Measurements from ENCODE around the gene FYN. TPM values are rescaled to one million over a fixed set of nuclear protein-coding genes. Genes with fewer than 3 reads are reported as not detected.

The FYN gene
- total and polyA plus RNA-seq, 10 of the 15 experiments (the other 5 are each of a cell fraction or from before 2014, with no cell fraction given): 51.4 to 247 (median 138) TPM

DNA sequence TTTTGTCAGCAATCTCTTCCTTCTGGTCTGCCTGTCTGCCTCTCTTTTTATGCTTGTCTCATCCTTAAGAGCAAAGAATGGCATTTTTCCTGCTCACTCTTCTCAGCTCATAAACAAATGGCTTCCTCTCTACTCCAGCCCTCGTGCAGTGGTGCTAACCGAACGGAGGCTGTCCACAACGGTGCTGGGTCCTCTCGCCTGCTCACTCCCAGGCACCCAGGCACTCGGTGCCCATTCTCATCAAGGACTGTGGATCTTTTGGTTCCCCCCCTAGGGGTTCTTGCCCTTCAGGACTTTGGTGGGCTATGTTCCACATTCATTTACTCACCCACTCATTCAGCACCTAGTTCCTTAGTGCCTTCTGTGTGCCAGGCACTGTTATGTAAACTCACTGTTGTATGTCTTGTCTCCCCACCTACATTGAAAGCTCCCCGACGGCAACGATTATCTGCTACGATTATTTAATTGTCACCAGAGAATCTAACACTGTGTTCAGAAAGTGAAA, 113.9 kb downstream of the FYN start:
- Histone ChIP-seq H4K20me1 (ENCODE audit: control insufficient read depth, insufficient read depth) (no peaks in the 10 kb centered on the region), H3K27me3 (replicated peaks in 1 of 2; ENCODE audit: control insufficient read depth in 2 of 2, insufficient read depth in 2 of 2, low read length in 1 of 2) (no peaks in the 10 kb centered on the region), H3K79me2 (ENCODE audit: control insufficient read depth, insufficient read depth, low read length) (peaks cover 60% of the 10 kb centered on the region), H3K4me3 (no peak overlapping the region), H3K36me3 (ENCODE audit: control insufficient read depth in 2 of 2, insufficient read depth in 2 of 2, low read length in 1 of 2) (peaks cover 5 to 17% of the 10 kb centered on the region in 2 experiments; a peak in 3 of 4 replicates), H3K4me2 (ENCODE audit: control insufficient read depth, insufficient read depth) (no peak overlapping the region), H3K27ac (ENCODE audit: control insufficient read depth, insufficient read depth) (no peak overlapping the region), H3K9me3 (replicated peaks; ENCODE audit: control insufficient read depth, insufficient read depth, low read length) (no peaks in the 10 kb centered on the region; the same call in 2 of the 3 replicates), H3K4me1 (ENCODE audit: control insufficient read depth, insufficient read depth, low read length) (peaks cover 44% of the 10 kb centered on the region), H2AFZ (ENCODE audit: control insufficient read depth, low read depth, low read length) (no peak overlapping the region), H3K9ac (ENCODE audit: control insufficient read depth, insufficient read depth, low read length) (no peak overlapping the region)
- FAIRE-seq: no peak
- RAD21 ChIA-PET (ENCODE audit: unreplicated experiment): interaction anchor here (0.9 to 1.1 kb wide), 2 partner anchors 35 to 37 kb away, joined by 3 read pairs; no protein-coding TSS in a partner anchor
- WGBS (ENCODE audit: insufficient coverage, insufficient replicate concordance, low lambda C conversion rate, missing lambda C conversion rate): 84% methylated on average over 10 of the region's 10 CpGs
- POLR2A ChIA-PET: interaction anchor here (6.2 kb wide), 1 partner anchor 19 kb away, joined by 69 read pairs; no protein-coding TSS in a partner anchor
- CTCF ChIA-PET: interaction anchor here (0.9 kb wide), 1 partner anchor 284 kb away, joined by 3 read pairs; no protein-coding TSS in a partner anchor
- DNase-seq (ENCODE audit: low read depth, low spot score): no peak
- TF ChIP-seq IKZF2 (IDR thresholded peaks at IDR 0.05) (no peak), BHLHE40 (IDR thresholded peaks at IDR 0.05; ENCODE audit: borderline replicate concordance in 1 of 2, low read depth in 2 of 2, low read length in 1 of 2) (no peak), NR2C2 (IDR thresholded peaks at IDR 0.05; ENCODE audit: borderline replicate concordance, control insufficient read depth, insufficient read length, low read depth) (no peak)
- BruUV-seq (replicated peaks): no TSS peak
- in situ Hi-C loops (cut with MboI): no loop called here
- ATAC-seq: no peak
- intact Hi-C loops (cut with micrococcal nuclease; ENCODE audit: unreplicated experiment): no loop called here
- SMC1A ChIA-PET (ENCODE audit: uncharacterized antibody, unreplicated experiment): interaction anchor here (2.1 to 6.8 kb wide), 4 partner anchors 17 to 49 kb away, joined by 6 to 156 read pairs (median 68); no protein-coding TSS in a partner anchor

- ChIA-PET POLR2A (no interaction called here), CTCF (no interaction called here), RAD21 (ENCODE audit: unreplicated experiment) (interaction anchor here (1.1 kb wide), 1 partner anchor 36 kb away, joined by 3 read pairs; no protein-coding TSS in a partner anchor), SMC1A (ENCODE audit: uncharacterized antibody, unreplicated experiment) (interaction anchor here (2.1 to 6.8 kb wide), 2 partner anchors 35 to 48 kb away, joined by 6 to 86 read pairs; no protein-coding TSS in a partner anchor)
- Histone ChIP-seq H2AFZ (ENCODE audit: control insufficient read depth, low read depth, low read length) (no peak overlapping the region), H4K20me1 (ENCODE audit: control insufficient read depth, insufficient read depth) (no peaks in the 10 kb centered on the region), H3K4me3 (no peak overlapping the region), H3K4me1 (ENCODE audit: control insufficient read depth, insufficient read depth, low read length) (peaks cover 48% of the 10 kb centered on the region), H3K27ac (ENCODE audit: control insufficient read depth, insufficient read depth) (no peak overlapping the region), H3K9me3 (replicated peaks; ENCODE audit: control insufficient read depth, insufficient read depth, low read length) (no peaks in the 10 kb centered on the region; the same call in 2 of the 3 replicates), H3K4me2 (ENCODE audit: control insufficient read depth, insufficient read depth) (no peak overlapping the region), H3K9ac (ENCODE audit: control insufficient read depth, insufficient read depth, low read length) (no peak overlapping the region), H3K36me3 (ENCODE audit: control insufficient read depth in 2 of 2, insufficient read depth in 2 of 2, low read length in 1 of 2) (peaks cover 9 to 17% of the 10 kb centered on the region in 2 experiments; a peak in 3 of 4 replicates), H3K79me2 (ENCODE audit: control insufficient read depth, insufficient read depth, low read length) (peaks cover 62% of the 10 kb centered on the region), H3K27me3 (replicated peaks in 1 of 2; ENCODE audit: control insufficient read depth in 2 of 2, insufficient read depth in 2 of 2, low read length in 1 of 2) (no peaks in the 10 kb centered on the region)
- BruUV-seq (replicated peaks): no TSS peak
- ATAC-seq: no peak
- no peak for FAIRE-seq
- DNase-seq (ENCODE audit: low read depth, low spot score): no peak
- WGBS (ENCODE audit: insufficient coverage, insufficient replicate concordance, low lambda C conversion rate, missing lambda C conversion rate): 73% methylated on average over 11 of the region's 11 CpGs
- in situ Hi-C loops (cut with MboI): no loop called here
- intact Hi-C loops (cut with micrococcal nuclease; ENCODE audit: unreplicated experiment): no loop called here
- TF ChIP-seq RELA (IDR thresholded peaks at IDR 0.05; ENCODE audit: borderline replicate concordance, partially characterized antibody) (no peak), PAX5 (IDR thresholded peaks at IDR 0.05; ENCODE audit: borderline replicate concordance, low read depth, low read length) (no peak), BMI1 (IDR thresholded peaks at IDR 0.05; ENCODE audit: borderline replicate concordance) (no peak), CBFB (IDR thresholded peaks at IDR 0.05; ENCODE audit: low read depth) (no peak), SMAD5 (IDR thresholded peaks at IDR 0.05; ENCODE audit: low read depth) (no peak), JUND (IDR thresholded peaks at IDR 0.05; ENCODE audit: low read depth, low read length) (no peak), HDAC2 (IDR thresholded peaks at IDR 0.05) (no peak), PBX3 (IDR thresholded peaks at IDR 0.05; ENCODE audit: insufficient replicate concordance, low read depth, low read length) (no peak), SMARCA5 (IDR thresholded peaks at IDR 0.05) (no peak), ATF7 (IDR thresholded peaks at IDR 0.05; ENCODE audit: low read depth) (no peak), POLR2AphosphoS5 (IDR thresholded peaks at IDR 0.05; ENCODE audit: low read length) (no peak; the same call in 1 of the 2 replicates), WRNIP1 (IDR thresholded peaks at IDR 0.05; ENCODE audit: borderline replicate concordance, low read depth, low read length) (no peak), LARP7 (IDR thresholded peaks at IDR 0.05) (no peak), TBL1XR1 (IDR thresholded peaks at IDR 0.05; ENCODE audit: low read depth, low read length) (no peak)
These were observed 114.5 kb downstream of the FYN start for GRCh38 chr6:111758608-111759329.
